ENCODE data around the gene CPN1.
"Not testable (repeated sequence)": the region's sequence is repeated elsewhere in the genome, so short reads cannot be mapped to it uniquely, and the experiment has no call there.

The CPN1 gene

DNA sequence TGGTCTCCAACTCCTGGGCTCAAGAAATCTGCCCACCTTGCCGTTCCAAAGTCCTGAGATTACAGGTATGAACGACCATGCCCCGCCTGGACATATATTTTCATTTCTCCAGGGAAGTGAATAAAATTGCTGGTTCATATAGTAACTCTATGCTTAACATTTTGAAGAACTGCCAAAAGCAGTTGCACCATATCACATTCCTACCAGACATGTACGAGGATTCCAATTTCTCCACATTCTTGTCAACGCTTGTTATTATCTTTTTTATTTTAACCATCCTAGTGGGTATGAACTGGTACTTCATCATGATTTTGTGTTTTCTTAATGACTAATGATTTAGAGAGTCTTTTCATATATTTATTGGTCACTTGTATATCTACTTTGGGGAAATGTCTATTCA lies 21.9 kb upstream of the CPN1 start:
- no peak overlapping the region for H3K27ac ChIP-seq
- TF ChIP-seq, protein P1, sequence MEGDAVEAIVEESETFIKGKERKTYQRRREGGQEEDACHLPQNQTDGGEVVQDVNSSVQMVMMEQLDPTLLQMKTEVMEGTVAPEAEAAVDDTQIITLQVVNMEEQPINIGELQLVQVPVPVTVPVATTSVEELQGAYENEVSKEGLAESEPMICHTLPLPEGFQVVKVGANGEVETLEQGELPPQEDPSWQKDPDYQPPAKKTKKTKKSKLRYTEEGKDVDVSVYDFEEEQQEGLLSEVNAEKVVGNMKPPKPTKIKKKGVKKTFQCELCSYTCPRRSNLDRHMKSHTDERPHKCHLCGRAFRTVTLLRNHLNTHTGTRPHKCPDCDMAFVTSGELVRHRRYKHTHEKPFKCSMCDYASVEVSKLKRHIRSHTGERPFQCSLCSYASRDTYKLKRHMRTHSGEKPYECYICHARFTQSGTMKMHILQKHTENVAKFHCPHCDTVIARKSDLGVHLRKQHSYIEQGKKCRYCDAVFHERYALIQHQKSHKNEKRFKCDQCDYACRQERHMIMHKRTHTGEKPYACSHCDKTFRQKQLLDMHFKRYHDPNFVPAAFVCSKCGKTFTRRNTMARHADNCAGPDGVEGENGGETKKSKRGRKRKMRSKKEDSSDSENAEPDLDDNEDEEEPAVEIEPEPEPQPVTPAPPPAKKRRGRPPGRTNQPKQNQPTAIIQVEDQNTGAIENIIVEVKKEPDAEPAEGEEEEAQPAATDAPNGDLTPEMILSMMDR (IDR thresholded peaks at IDR 0.05), result no peak
- TF ChIP-seq ZFX (IDR thresholded peaks at IDR 0.05; ENCODE audit: borderline replicate concordance), result no peak

DNA sequence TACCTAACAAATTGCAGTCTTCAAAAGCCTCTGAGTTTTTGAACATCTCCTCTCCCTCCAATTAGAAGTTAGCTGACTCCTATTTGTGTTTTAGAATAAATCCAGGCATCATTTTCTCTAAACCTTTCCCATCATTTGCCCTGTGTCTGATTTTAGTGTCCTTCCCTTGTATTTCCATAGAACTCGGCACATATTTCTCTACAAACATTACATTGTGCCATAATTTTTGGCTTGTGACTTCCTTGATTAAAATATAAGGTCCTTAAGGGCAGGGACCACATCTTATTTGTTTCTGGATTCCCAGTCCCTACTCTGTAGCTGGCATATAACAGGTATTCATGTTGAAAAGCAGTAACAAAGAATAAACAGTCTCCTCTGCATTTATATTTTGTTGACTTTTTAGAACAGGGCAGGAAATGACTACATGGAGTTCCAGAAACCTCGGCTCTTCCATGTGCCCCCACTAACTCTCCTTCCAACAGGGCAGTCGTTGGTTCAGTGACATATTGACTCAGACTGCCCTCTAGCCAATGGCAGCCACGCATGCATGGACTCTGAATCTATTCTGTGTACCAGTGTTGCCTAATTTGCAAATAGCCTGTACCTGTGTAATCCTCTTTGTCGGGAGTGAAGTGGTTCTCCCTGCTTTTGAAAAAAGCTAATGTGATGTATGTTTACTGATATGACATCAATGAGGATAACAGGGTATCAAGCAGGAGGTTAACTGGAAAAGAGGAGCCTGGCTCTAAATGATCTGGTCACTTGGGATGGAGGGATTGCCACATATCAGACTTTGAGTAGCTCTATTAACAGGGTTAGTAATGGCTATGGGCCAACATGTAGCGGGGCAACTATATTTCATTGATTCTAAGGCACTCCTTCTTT lies 19.8 kb upstream of the CPN1 start:
- no peak for TF ChIP-seq ZFX (IDR thresholded peaks at IDR 0.05; ENCODE audit: borderline replicate concordance)
- TF ChIP-seq, protein P1 (IDR thresholded peaks at IDR 0.05), result no peak; the same call in 1 of the 2 replicates
- H3K27ac ChIP-seq, result no peak overlapping the region

DNA sequence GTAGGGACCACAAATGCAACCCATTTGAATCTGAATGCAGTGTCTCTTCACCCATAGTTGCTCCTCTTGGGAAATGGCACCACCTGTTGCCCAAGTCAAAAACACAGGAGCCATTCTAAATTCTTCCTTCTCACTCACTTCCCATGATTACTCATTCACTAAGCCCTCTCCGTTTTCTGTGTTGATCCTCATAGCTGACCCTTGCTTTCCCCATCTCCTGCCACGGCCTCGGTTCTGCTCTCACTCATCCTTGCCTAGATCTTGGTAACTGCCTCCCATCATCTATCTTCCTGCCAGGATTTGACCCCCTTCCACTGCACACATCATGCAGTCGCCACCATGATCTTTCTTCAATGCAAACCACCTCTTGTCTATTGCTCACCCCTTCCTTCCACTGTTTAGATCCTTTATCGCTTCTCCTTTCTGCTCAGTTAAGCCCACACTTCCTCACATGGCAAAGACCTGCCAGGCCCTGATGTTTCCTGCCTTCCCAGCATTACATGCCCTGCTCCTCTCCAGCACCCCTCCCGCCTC lies 19.0 kb upstream of the CPN1 start:
- TF ChIP-seq, protein P1 (IDR thresholded peaks at IDR 0.05), result peak; percentile 46
- no peak for TF ChIP-seq ZFX (IDR thresholded peaks at IDR 0.05; ENCODE audit: borderline replicate concordance)

DNA sequence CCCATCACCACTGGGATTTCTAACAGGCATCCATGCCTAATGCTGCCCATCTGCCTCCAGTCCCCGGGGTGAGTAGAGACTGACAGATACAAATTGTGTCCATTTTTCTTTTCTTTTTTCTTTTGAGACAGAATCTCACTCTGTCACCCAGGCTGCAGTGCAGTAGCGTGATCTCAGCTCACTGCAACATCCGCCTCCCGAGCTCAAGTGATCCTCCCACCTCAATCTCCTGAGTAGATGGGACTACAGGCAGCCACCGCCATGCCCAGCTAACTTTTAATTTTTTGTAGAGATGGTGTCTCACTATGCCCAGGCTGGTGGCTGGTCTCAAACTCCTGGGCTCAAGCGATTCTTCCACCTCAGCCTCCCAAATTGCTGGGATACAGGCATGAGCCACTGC lies 7.6 kb upstream of the CPN1 start:
- no peak overlapping the region for H3K27ac ChIP-seq
- TF ChIP-seq, protein P1 (IDR thresholded peaks at IDR 0.05), result no peak
- no peak for TF ChIP-seq ZFX (IDR thresholded peaks at IDR 0.05; ENCODE audit: borderline replicate concordance)

More for the DNA sequence above, 19.0 kb upstream of the CPN1 start:
- H3K27ac ChIP-seq, result no peak overlapping the region

DNA sequence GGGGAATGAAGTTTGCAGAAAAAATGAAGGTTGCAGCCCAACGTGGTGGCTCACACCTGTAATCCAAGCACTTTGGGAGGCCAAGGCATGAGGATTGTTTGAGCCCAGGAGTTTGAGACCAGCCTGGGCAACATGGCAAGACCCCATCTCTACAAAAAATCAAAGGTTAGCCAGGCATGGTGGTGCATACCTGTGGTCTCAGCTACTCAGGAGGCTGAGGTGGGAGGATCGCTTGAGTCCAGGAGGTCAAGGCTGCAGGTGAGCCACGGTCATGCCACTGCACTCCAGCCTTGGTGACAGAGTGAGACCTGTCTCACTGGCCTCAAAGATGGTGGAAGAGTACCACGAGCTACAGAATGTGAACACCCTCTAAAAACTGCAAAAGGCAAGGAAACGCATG lies 5.0 kb upstream of the CPN1 start:
- H3K27ac ChIP-seq, result not testable (repeated sequence)

DNA sequence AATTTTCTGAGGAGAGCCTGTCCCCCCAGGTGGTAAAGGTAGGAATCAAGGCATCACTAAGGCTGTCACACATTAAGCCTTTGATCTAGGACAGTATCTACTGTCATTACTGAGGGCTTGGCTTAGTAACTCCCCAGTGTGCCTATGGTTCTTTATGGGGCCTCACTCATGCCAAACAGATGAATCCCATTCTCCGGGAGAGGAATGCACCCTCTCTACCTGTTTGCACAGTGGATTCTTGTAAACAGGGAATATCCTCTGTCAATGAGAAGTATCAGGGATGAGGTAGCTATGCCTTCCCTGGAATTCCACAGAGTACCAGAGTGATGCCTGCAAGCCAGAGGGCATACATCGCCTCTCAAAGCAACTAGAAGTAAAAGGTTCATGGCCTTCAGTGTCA lies 3.9 kb upstream of the CPN1 start:
- no peak overlapping the region for H3K27ac ChIP-seq
- no peak for TF ChIP-seq ZFX (IDR thresholded peaks at IDR 0.05; ENCODE audit: borderline replicate concordance)
- TF ChIP-seq, protein P1 (IDR thresholded peaks at IDR 0.05), result no peak

DNA sequence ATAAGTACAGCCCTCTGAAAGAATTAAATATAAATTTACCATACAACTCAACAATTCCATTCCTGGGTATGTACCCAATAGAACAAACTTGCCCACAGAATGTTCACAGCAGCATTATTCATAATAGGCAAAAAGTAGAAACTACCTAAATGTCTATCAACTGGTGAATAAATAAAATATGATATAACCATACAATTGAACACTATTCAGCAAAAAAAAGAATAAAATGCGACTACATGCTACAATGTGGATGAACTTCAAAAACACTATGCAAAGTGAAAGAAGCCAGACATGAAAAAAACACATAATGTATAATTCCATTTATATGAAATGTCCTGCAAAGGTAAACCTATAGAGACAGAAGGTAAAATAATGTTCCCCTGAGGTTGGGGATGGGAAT lies 2.0 kb upstream of the CPN1 start:
- TF ChIP-seq, protein P1 (IDR thresholded peaks at IDR 0.05), result no peak
- no peak for TF ChIP-seq ZFX (IDR thresholded peaks at IDR 0.05; ENCODE audit: borderline replicate concordance)
- H3K27ac ChIP-seq, result no peak overlapping the region

DNA sequence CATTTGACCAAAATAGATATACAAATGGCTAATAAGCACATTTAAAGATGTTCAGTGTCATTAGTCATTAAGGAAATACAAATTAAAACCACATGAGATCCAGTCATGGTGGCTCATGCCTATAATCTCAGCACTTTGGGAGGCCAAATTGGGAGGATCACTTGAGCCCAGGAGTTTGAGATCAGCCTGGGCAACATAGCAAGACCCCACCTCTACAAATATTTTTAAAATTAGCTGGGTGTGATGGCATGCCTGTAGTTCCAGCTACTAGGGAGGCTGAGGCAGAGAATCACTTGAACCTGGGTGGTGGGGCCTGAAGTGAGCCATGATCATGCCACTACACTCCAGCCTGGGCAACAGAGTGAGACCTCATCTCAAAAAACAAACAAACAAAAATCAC lies 607 bp upstream of the CPN1 start:
- not testable (repeated sequence) for H3K27ac ChIP-seq
